ENCODE measurements around the gene CPSF7. TPM values are rescaled to one million over a fixed set of nuclear protein-coding genes. Genes with fewer than 3 reads are reported as not detected.

Gene CPSF7
- total RNA-seq, 1 donor from 2014 or later, result 124 TPM

DNA sequence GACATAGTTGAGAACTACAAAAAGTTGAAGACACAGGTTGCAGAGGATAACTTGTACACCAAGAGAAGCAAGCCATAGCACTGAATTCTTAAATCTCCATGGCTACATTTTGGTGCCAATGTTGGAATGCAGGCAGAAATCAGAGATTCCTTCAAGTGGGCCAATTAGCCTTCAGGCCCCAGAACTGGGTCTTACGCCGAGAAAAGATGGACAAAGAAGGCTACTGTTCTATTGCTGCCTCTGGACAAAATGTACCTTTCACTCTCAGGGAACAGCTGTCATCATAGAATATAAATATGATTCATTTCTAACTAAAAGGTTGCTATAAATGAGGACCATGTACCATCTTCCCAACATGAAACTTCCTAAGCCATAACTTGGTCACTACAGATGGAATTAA is 23.7 kb downstream of the CPSF7 start:
- Mint-ChIP-seq H3K27ac (no peak overlapping the region), H3K9me3 (no peaks in the 10 kb centered on the region), H3K4me3 (no peak overlapping the region), H3K4me1 (no peaks in the 10 kb centered on the region), H3K36me3 (ENCODE audit: low read depth) (peaks cover 92% of the 10 kb centered on the region), H3K27me3 (no peaks in the 10 kb centered on the region)
- no peak for TF ChIP-seq CTCF (IDR thresholded peaks at IDR 0.05)
- no peak for DNase-seq
- ChIA-PET POLR2A (no interaction called here), CTCF (interaction anchor here (0.7 kb wide), 1 partner anchor 70 kb away, joined by 5 read pairs; no protein-coding TSS in a partner anchor)
- intact Hi-C loops (cut with micrococcal nuclease), result no loop called here
- ATAC-seq (ENCODE audit: low read depth), result no peak

DNA sequence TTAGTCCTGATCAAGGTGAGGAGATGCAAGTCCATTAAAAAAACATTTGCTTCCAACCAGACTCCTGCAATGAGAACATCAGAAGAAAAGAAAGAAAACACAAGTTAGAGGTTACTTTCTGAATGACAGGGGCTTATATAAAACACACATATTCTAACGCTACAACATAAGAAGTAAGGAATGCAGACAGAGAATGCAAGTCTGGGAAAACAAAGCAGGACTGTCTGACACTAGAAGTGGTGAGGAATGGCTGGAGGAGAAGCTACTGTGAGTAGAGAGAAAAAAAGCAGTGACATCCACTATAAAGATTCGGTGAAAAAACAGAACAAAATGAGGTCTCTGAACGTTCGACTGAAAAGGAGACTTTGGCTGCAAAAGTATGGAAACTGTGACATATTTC is 25.1 kb downstream of the CPSF7 start:
- Mint-ChIP-seq H3K36me3 (ENCODE audit: low read depth) (peaks cover 88% of the 10 kb centered on the region), H3K9me3 (no peaks in the 10 kb centered on the region), H3K27me3 (no peaks in the 10 kb centered on the region), H3K27ac (no peak overlapping the region), H3K4me1 (no peaks in the 10 kb centered on the region), H3K4me3 (no peak overlapping the region)
- ChIA-PET POLR2A (interaction anchor here (0.6 kb wide), 1 partner anchor 1242 kb away, joined by 8 read pairs; the partner anchor contains the start of gene GANAB), CTCF (no interaction called here)
- DNase-seq, result no peak
- no peak for TF ChIP-seq CTCF (IDR thresholded peaks at IDR 0.05)
- no peak for ATAC-seq (ENCODE audit: low read depth)
- intact Hi-C loops (cut with micrococcal nuclease), result no loop called here

GRCh38 chr11:61404103-61404502 is 25.7 kb downstream of the CPSF7 start:
- no peaks in the 10 kb centered on the region for H3K4me1 Mint-ChIP-seq
- no peak for TF ChIP-seq CTCF (IDR thresholded peaks at IDR 0.05)
- intact Hi-C loops (cut with micrococcal nuclease), result no loop called here
- H3K4me3 Mint-ChIP-seq, result no peak overlapping the region
- H3K36me3 Mint-ChIP-seq (ENCODE audit: low read depth), result peaks cover 84% of the 10 kb centered on the region
- POLR2A ChIA-PET, result no interaction called here
- no peak for ATAC-seq (ENCODE audit: low read depth)
- CTCF ChIA-PET, result no interaction called here
- no peak for DNase-seq
- H3K9me3 Mint-ChIP-seq, result no peaks in the 10 kb centered on the region
- no peak overlapping the region for H3K27ac Mint-ChIP-seq
- no peaks in the 10 kb centered on the region for H3K27me3 Mint-ChIP-seq

DNA sequence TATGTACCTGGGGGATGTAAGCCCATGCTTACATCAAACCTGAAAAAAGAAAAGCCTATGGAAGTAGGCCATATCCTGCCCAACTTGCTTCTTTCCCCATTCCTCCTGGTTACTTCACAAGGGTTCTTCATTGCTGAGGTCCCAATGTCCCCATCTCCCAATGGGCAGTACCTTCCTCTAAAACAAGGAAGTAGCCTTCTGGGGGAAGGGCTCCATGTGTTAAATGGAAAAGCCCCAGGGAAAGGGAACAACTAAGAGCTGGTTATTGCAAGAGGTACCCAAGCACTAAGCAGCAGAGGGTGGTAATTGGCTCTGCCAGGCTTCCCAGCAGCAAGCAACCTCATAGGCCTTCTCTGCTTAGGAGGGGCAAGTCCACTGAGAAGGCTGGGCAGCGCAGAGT is 26.1 kb downstream of the CPSF7 start:
- H3K27ac Mint-ChIP-seq, result no peak overlapping the region
- no peaks in the 10 kb centered on the region for H3K4me1 Mint-ChIP-seq
- ChIA-PET CTCF (no interaction called here), POLR2A (no interaction called here)
- ATAC-seq (ENCODE audit: low read depth), result no peak
- no peak for TF ChIP-seq CTCF (IDR thresholded peaks at IDR 0.05)
- H3K36me3 Mint-ChIP-seq (ENCODE audit: low read depth), result peaks cover 84% of the 10 kb centered on the region
- no peaks in the 10 kb centered on the region for H3K9me3 Mint-ChIP-seq
- intact Hi-C loops (cut with micrococcal nuclease), result no loop called here
- no peak for DNase-seq
- no peak overlapping the region for H3K4me3 Mint-ChIP-seq
- no peaks in the 10 kb centered on the region for H3K27me3 Mint-ChIP-seq

DNA sequence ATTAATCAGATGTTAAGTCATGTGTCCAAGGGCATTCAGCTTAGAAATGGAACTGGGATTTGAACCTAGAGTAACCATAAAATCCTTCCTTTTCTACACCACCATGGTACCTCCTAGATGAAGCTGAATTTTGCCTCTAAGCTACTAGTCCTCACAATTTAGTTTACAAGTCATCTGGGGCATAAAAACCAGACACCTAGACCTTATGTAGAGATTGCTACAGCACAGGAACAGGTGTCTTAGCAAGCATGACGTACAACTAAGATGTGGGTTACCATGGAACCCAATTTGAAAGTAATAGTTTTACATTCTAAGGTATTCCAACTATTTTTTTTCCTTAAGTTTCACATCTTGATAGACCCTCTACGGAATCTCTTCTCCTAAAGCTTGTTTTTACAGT is 28.2 kb downstream of the CPSF7 start:
- ATAC-seq (ENCODE audit: low read depth) (no peak), DNase-seq (no peak)
- Mint-ChIP-seq H3K4me3 (no peak overlapping the region), H3K27ac (no peak overlapping the region), H3K36me3 (ENCODE audit: low read depth) (peaks cover 79% of the 10 kb centered on the region), H3K27me3 (no peaks in the 10 kb centered on the region), H3K4me1 (no peaks in the 10 kb centered on the region), H3K9me3 (no peaks in the 10 kb centered on the region)
- CTCF ChIA-PET, result interaction anchor here (0.8 to 3.4 kb wide), 3 partner anchors 11 to 65 kb away, joined by 3 to 11 read pairs (median 7); no protein-coding TSS in a partner anchor
- intact Hi-C loops (cut with micrococcal nuclease), result no loop called here
- POLR2A ChIA-PET, result interaction anchor here (0.9 to 1.5 kb wide), 2 partner anchors 9 to 28 kb away, joined by 4 to 7 read pairs; partner anchors contain the start of genes CPSF7, SDHAF2 and TMEM216
- no peak for TF ChIP-seq CTCF (IDR thresholded peaks at IDR 0.05)

Measured in activated B cell treated with CpG ODN at 0.5 μM for 24 hours (primary cell).